Peyer's patch (tissue), 4 donors: ENCODE measurements around the gene LHB. TPM values are rescaled to one million over a fixed set of nuclear protein-coding genes. Genes with fewer than 3 reads are reported as not detected.

Experiments
- DNase-seq, 3 donors: peaks; one replicate each; pipeline ENCODE4 v3.0.0-alpha.2; 2017 to 2019
- H3K27ac ChIP-seq, 4 donors: fragments of 200-600 bp; sonication (generic); one replicate each; pipeline ENCODE4 v1.5.1; 2016 to 2019
- H3K27me3 ChIP-seq, 2 donors: fragments of 200-600 bp; sonication (generic); one replicate each; pipeline ENCODE4 v1.5.1; 2019
- H3K36me3 ChIP-seq, 3 donors: fragments of 200-600 bp; sonication (generic); one replicate each; pipeline ENCODE4 v1.5.1; 2016 to 2019
- H3K4me1 ChIP-seq, 4 donors: fragments of 200-600 bp; sonication (generic); one replicate each; pipeline ENCODE4 v1.5.1; 2016 to 2019
- H3K4me3 ChIP-seq, 4 donors: fragments of 200-600 bp; sonication (generic); 1 replicate in 3 of 4; 2 replicates in 1 of 4; pipeline ENCODE4 v1.5.1; 2016 to 2019; ENCODE audit warnings: mild to moderate bottlenecking in 1 of 4
- H3K9me3 ChIP-seq, 4 donors: fragments of 200-600 bp; sonication (generic); one replicate each; pipeline ENCODE4 v1.5.1; 2016 to 2019; ENCODE audit warnings: mild to moderate bottlenecking in 1 of 4
- CTCF ChIP-seq, 6 experiments: fragments of 450-650 bp in 4 of 6; fragments of 200-600 bp in 2 of 6; sonication (generic) in 1 of 6; IDR thresholded peaks; one replicate each; pipeline ENCODE4 v1.5.1; 2017 to 2019; ENCODE audit warnings: antibody characterized with exemption in 6 of 6, mild to moderate bottlenecking in 3 of 6, moderate library complexity in 1 of 6
- POLR2A ChIP-seq, 2 donors: fragments of 450-650 bp; IDR thresholded peaks; one replicate each; pipeline ENCODE4 v1.5.1; 2017; ENCODE audit warnings: antibody characterized with exemption in 2 of 2, mild to moderate bottlenecking in 2 of 2, moderate library complexity in 2 of 2
- total RNA-seq, 4 donors: library from RNA; depleted of rRNA; stranded (reverse); fragments of >200 nt; gene quantifications; one replicate each; pipeline ENCODE4 v1.1.0, GENCODE V29; 2016

LHB gene
- total RNA-seq, 4 donors from 2014 or later: 15.8 TPM; not detected in 3

GRCh38 chr19:48997972-48998371, 18.9 kb downstream of the LHB start:
- Histone ChIP-seq H3K4me1 (peaks cover 5 to 11% (median 7%) of the 10 kb centered on the region in 4 donors), H3K27me3 (no peaks in the 10 kb centered on the region), H3K27ac (no peak overlapping the region), H3K9me3 (no peaks in the 10 kb centered on the region), H3K4me3 (no peak overlapping the region), H3K36me3 (peaks cover 0 to 3% (median 0%) of the 10 kb centered on the region in 3 donors)
- TF ChIP-seq CTCF (IDR thresholded peaks at IDR 0.05) (peak in 4 of 6 experiments; percentile 31 to 40 (median 38)), POLR2A (IDR thresholded peaks at IDR 0.05) (no peak)
- peak in 2 of 3 donors; percentile 32 to 71 for DNase-seq

GRCh38 chr19:48994035-48994386, 22.9 kb downstream of the LHB start:
- no peaks in the 10 kb centered on the region for H3K9me3 ChIP-seq
- H3K27ac ChIP-seq: peak overlapping the region; percentile 86 to 95 (median 92)
- H3K36me3 ChIP-seq: peaks cover 0 to 8% (median 0%) of the 10 kb centered on the region in 3 donors
- H3K4me3 ChIP-seq: peak overlapping the region; percentile 59 to 89 (median 84)
- TF ChIP-seq POLR2A (IDR thresholded peaks at IDR 0.05): no peak
- no peaks in the 10 kb centered on the region for H3K27me3 ChIP-seq
- peaks cover 5 to 31% (median 13%) of the 10 kb centered on the region in 4 donors for H3K4me1 ChIP-seq
- no peak for DNase-seq

- Histone ChIP-seq H3K27me3 (no peaks in the 10 kb centered on the region), H3K4me1 (peaks cover 5 to 31% (median 13%) of the 10 kb centered on the region in 4 donors), H3K27ac (peak within 1 kb of the TSS; percentile 86 to 95 (median 92)), H3K36me3 (peaks cover 0 to 12% (median 0%) of the 10 kb centered on the region in 3 donors), H3K9me3 (no peaks in the 10 kb centered on the region), H3K4me3 (peak within 1 kb of the TSS; percentile 59 to 89 (median 84))
- TF ChIP-seq CTCF (IDR thresholded peaks at IDR 0.05) (peak; percentile 98 to 100 (median 99)), POLR2A (IDR thresholded peaks at IDR 0.05) (peak; percentile 80 to 87)
- peak; percentile 99 to 100 (median 100) for DNase-seq
These were observed 23.5 kb downstream of the LHB start, which contains the start of the genes GYS1 and RUVBL2 for GRCh38 chr19:48993175-48994034. Gene GYS1, minus strand, starts transcription at chr19:48993309. Its CDS starts 197 bp downstream, at chr19:48993112. Gene RUVBL2, plus strand, starts transcription at chr19:48993887. Its CDS starts 25 bp downstream, at chr19:48993912.

GRCh38 chr19:48992581-48993174, 24.2 kb downstream of the LHB start:
- Histone ChIP-seq H3K4me3 (peak overlapping the region; percentile 59 to 89 (median 84)), H3K4me1 (peaks cover 5 to 31% (median 13%) of the 10 kb centered on the region in 4 donors), H3K27ac (peak overlapping the region; percentile 86 to 95 (median 92)), H3K27me3 (no peaks in the 10 kb centered on the region), H3K36me3 (peaks cover 0 to 16% (median 0%) of the 10 kb centered on the region in 3 donors), H3K9me3 (no peaks in the 10 kb centered on the region)
- DNase-seq: peak in 2 of 3 donors; percentile 29 to 53
- TF ChIP-seq CTCF (IDR thresholded peaks at IDR 0.05) (no peak), POLR2A (IDR thresholded peaks at IDR 0.05) (no peak)

GRCh38 chr19:48991873-48992580, 24.9 kb downstream of the LHB start:
- Histone ChIP-seq H3K27me3 (no peaks in the 10 kb centered on the region), H3K4me1 (peaks cover 5 to 31% (median 13%) of the 10 kb centered on the region in 4 donors), H3K9me3 (no peaks in the 10 kb centered on the region), H3K4me3 (peak overlapping the region; percentile 59 to 89 (median 84)), H3K27ac (peak overlapping the region; percentile 86 to 95 (median 92)), H3K36me3 (peaks cover 0 to 16% (median 0%) of the 10 kb centered on the region in 3 donors)
- peak in 1 of 2 donors; percentile 33 for TF ChIP-seq POLR2A (IDR thresholded peaks at IDR 0.05)
- no peak for TF ChIP-seq CTCF (IDR thresholded peaks at IDR 0.05)
- peak in 1 of 3 donors; percentile 72 for DNase-seq
